ENCODE measurements around the gene INPP1.
A peak's percentile ranks its signal among the peaks of the same experiment; 100 is the strongest.

INPP1 gene

DNA sequence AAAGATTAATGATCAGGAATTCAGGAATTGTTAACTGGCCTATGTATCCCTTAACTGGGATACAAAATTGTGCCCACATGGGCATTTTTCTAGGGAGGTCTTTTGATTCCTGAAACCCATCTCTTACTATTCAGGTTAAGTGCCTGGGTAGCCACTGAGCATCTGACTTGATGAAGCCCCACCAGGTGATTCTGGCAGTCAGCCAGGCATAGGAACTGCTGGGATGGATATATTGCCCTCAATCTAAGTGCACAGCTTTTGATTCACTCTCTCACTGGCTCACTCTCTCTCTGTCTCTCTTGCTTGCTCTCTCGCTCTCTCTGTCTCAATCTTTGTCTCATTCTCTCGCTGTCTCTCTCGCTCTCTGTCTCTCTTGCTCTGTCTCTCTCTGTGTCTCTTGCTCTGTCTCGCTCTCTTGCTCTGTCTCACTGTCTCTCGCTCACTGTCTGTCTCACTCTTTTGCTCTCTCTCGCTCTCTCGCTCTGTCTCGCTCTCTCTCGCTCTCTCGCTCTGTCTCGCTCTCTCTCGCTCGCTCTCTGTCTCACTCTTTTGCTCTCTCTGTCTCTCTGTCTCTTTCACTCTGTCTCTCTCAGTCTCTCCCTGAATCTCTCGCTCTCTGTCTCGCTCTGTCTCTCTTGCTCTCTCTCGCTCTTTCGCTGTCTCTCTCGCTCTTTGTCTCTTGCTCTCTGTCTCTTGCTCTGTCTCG, 22.3 kb downstream of the INPP1 start:
- DNase-seq, result no peak

DNA sequence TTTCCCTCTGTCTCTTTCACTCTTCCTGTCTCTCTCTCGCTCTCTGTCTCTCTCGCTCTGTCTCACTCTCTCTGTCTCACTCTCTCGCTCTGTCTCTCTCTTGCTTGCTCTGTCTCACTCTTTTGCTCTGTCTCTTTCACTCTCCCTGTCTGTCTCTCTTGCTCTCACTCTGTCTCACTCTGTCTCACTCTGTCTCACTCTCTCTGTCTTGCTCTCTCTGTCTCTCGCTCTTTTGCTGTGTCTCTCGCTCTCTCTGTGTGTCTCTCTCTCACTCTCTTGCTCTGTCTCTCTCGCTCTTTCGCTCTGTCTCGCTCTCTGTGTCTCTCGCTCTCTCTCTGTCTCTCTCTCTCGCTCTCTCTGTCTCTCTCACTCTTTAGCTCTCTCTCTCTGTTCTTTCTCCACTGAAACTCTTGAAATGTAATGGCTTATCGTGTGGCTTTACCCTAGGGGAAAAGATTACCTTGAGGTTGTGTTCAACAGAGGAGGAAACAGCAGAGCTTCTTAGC, 22.9 kb downstream of the INPP1 start:
- DNase-seq, result no peak

DNA sequence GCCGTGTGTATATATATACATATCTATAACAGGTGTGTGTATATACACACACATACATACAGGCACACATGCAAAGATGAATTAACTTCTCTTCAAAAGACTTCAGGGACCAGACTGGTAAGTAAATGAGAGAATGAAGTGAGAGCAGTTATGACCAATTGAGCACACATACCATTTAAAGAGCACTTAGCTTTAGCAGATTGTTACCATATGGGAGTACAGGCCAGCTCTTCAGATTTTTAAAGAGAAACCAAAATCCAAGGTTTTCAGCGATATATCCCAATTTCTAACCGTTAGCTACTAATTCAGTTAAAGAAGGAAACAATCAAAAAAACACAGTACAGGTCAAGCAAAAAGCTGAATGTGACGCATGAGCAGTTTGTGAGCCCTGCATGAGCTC, 23.7 kb downstream of the INPP1 start:
- DNase-seq, result no peak

DNA sequence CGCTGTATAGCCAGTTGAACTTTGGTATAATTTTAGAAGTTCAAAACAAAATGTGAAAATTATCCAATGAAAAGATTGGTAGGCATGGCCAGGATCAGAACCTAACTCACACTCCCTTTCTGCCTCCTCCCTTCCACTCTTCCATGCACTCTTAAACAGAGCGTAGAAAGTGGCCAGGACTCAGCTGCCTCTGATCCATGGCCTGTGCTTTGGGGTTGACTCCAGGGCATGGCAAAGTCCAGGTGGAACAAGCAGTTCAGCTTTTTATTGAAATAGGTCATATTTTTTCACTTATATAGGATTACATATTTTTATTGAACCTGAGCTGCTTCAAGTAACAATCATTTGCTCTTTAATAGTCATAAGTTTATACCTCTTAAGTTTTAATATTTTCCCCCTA, 26.2 kb downstream of the INPP1 start:
- DNase-seq, result no peak

DNA sequence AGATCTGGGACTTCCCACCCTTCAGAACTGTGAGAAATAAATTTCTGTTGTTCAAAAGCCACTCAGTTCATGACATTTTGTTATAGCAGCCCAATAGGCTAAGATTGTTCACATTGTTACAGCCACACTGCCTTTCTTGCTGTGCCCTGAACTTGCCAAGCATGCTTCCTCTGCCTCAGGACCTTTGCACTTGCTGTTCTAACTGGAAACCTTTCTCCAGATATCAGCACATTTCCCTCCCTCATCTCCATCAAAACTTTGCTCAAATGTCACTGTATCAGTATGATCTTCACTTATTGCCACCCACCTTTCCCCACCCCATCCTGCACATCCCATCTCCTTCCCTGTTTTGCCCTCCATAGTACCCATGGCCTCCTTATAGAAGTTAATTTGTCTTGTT, 32.7 kb downstream of the INPP1 start:
- DNase-seq, result no peak

DNA sequence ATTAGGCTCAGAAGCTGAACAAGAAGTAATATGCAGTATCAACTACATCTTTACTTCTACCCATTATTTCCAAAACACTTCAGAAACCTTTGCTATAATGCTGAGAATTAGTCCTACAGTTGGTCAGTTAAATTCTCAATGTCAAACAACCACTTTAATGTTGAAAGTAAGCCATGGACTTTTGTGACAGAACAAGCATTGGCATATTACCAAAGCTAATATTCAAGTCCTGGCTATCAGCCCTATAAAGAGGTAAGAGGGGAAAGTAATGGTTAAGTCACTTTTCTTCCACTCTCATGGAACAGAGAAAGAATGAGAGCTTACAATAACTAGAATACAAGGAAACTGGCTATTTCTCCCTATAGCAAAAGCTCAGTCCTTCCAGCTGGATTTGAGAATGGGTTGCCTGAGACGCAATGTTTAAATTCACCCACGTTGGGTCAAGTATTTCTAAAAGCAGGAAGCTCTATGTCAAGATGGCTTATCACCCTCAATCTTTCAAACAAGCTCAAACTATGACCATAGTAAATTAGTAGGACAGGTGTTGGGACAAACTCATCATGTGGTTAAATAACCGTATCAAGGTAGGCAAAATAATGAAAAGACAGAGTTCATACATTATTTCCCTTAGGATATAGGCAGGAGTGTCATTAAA, 33.3 kb downstream of the INPP1 start:
- no peak for DNase-seq

DNA sequence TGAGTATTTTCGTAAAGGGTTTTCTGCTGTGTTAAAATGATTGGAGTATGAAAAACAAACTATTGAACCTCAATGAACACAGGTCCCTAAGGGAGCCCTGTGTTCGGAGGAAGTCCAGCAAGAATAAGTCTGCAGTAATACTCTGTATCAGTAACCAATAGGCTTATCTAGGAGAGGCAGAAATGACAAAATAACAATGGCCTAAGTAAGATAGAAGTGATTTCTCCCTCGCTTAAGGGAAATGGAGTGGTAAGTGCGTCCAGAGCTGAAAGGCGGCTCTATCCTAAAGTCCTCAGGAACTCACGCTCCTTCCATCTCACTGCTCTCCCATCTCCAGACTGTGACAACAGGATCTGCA, 35.5 kb downstream of the INPP1 start:
- DNase-seq, result no peak

DNA sequence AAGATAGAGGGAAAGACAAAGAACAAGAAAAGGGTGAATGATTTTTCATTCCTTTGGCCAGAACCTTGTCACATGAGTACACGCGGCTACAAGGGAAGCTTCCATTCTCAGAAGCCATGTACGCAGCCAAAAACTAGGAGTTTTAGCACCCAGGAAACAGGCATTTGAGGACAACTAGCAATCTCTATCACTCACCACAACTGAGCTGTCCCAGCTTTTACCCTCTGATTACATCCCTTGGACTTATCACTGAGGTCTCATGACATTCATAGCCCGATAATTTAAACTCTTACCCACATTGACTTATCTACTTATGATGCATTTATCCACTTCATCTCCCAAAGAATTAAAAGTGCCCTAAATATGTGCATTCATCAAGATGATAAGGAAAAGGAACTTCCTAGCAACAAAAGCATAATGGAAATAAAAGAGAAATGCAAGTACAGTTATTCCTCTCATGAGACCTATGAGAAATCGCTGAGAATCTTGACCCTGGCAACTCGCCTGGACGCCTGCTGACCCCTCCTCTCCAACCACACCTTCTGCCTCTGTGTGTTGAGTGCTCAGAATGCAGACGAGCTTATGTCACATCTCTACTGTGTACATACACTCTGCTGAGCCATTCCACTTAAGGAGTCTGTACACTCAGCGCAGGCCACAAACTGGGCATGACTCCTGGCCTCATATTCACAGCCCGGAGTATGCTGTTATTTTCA, 36.0 kb downstream of the INPP1 start:
- DNase-seq, result no peak

DNA sequence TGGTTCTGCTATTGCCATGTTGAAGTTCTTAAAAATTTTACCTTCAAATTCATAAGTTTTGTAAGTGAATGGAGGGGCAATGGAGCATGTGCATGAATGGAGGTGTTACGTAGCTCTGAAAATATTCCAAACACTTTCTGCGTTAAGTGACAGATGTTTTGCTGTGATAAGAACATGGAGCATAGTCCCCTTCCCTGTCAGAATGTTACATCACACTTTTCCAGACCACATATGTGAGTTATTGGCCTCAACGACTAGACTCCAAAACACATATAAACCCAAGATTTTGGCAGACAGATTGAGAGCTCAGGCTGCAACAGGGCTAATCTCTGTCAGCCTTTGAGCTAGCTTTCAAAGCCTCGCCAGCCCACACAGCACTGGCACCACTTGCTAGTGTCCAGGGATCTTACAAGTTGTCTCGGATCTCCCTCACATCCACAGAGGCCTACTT, 37.6 kb downstream of the INPP1 start:
- DNase-seq, result no peak

DNA sequence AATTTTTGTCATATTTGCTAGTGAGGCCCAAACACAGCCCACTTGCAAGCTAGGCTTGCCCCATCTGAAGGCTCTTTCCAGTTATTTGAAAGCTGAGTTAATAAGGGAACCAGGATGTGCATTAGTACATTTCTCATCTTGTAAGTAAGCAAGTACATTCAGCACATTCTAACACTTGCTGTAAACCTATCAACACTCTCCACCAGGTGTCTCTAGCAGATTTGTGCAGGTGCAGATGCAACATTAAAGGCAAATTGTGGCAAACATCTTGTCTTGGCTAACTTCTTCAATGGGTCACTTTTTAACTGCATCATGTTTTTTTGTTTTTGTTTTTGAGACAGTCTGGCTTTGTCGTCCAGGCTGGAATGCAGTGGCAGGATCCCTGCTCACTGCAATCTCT, 39.5 kb downstream of the INPP1 start:
- DNase-seq, result no peak

DNA sequence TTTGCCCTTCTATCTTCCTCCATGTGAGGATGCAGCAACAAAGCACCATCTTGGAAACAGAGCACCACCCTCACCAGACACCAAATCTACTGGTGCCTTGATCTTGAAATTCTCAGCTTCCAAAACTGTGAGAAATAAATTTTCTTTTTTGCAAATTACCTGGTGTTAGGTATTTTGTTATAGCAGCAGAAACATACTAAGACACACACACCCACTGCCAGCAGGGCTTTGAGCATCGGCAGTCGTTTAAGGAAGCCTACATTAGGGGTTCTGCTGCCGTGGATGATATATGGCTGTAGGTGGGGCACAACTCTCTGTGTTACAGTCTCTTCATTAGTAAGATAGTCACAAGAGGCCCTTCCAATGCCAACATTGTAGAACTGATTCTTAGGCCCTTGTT, 44.0 kb downstream of the INPP1 start:
- DNase-seq, result no peak

DNA sequence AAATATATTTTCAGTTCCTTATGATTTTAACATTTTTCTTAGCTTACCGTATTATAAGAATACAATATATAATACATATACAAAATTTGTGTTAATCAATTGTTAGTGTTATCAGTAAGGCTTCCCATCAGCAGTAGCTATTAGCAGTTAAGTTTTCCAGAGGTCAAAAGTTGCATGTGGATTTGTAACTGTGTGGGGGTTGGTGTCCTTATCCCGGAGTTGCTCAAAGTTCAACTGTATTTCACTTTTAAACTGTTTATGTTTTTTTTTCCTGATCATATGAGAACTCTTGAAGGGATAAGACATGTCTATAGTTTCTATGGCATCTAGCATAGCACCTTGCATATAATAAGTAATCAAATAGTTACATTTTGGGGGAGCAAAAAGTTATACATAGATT, 52.9 kb downstream of the INPP1 start:
- no peak for DNase-seq

DNA sequence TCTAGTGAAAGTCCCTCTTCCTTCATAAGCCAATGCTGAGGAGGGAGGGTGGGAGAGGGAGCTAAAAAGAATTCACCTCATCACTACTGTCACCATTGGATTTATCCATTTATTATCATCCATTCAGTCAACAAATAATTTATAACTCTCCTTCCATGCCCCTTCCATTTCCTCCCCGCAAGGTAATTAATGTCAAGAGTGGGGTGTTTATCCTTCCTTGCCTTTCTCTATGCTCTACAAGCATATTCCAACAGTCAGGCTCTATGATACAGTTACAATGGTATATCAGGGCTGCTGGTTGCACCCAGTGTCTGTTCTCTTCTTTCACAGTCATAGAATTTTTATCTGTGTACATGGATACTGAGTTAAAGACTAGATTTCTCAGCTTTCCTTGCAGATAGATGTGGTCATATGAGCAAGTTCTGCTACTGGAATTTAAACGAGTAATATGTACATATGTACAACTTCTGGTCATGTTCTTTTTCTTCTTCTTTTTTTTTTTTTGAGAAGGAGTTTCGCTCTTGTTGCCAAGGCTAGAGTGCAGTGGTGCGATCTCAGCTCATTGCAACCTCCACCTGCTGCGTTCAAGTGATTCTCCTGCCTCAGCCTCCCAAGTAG, 59.7 kb downstream of the INPP1 start:
- DNase-seq, result no peak

DNA sequence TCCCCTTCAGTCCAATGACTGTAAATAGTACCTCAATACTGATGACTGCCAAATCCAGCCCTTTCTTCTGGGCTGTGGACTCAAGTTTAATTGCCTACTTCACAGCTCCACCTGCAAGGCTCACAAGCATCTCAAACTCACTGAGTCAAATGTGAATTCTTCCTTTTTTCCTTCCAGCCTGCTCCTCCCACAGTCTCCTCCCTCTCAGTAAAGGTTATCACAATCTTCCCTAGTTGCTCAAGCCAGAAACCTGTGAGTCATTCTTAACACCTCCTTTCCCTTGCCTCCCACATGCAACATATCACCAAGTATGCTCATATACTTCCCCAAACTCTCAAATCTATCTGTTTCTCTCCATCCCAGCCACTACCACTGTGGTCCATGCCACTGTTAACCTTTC, 61.1 kb downstream of the INPP1 start:
- peak; percentile 43 for DNase-seq

DNA sequence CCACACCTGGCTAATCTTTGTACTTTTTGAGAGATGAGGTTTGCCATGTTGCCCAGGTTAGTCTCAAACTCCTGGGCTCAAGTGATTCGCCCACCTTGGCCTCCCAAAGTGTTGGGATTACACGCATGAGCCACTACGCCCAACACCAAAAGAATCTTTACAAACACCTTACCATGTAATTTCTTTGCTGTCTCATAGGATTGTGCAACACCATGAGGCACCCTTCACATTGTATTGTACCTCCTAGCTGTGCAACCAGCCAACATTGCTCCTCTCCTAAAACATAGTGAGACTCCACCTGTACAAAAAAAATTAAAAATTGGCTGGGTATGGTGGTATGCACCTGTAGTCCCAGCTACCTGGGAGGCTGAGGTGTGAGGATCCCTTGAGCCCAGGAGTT, 61.7 kb downstream of the INPP1 start:
- DNase-seq, result no peak

DNA sequence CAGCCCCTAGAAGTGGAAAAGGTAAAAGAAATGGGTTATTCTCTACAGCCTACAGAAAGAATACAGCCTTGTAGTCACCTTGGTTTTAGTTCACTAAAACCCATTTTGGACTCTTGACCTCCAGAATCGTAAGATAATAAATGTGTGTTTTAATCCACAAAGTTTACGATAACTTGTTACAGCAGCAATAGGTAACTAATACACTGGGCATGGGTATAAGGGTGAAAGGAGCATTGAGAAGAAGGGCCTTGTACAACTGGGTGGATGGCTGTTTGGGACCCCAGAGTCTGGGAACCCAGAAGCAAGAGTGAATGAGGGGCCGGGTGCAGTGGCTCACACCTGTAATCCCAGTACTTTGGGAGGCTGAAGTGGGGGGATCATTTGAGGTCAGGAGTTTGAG, 62.6 kb downstream of the INPP1 start:
- DNase-seq, result no peak

DNA sequence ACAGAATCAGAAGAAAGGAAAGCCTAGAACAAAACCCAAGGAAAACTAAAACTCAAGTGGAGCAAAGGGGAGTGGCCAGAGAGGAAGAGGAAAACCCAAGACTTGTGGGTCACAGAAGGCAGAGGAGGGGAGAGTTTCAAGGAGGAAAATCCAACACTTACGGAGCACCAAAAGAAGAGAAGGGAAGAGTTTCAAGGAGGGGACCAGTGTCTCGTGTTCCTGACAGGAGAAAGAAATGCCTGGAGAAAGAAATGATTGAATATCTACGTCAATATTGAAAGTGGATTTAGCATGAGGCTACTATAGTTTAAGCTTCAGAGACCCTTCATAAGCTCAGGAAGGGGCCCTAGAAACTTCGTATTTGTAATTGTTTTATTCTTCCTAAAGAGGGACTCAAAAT, 63.4 kb downstream of the INPP1 start:
- no peak for DNase-seq

DNA sequence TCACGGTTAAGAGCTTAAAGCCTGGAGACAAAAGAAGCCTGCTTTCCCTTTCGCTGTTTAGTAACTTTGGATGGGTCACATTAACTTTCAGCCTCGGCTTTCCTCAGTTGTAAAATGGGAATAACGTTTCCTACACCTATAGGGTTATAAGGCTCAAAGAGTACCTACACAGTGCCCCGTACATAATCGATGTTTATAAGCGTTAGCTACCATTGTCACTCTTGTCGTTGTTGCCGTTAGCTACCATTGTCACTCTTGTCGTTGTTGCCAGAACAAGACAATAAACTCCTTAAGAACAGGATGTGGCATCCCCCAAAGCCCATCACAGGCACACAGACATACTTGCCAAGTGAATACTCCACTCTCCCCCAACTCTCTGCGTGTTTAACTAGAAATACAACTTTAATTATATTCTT, 63.9 kb downstream of the INPP1 start:
- DNase-seq, result no peak

DNA sequence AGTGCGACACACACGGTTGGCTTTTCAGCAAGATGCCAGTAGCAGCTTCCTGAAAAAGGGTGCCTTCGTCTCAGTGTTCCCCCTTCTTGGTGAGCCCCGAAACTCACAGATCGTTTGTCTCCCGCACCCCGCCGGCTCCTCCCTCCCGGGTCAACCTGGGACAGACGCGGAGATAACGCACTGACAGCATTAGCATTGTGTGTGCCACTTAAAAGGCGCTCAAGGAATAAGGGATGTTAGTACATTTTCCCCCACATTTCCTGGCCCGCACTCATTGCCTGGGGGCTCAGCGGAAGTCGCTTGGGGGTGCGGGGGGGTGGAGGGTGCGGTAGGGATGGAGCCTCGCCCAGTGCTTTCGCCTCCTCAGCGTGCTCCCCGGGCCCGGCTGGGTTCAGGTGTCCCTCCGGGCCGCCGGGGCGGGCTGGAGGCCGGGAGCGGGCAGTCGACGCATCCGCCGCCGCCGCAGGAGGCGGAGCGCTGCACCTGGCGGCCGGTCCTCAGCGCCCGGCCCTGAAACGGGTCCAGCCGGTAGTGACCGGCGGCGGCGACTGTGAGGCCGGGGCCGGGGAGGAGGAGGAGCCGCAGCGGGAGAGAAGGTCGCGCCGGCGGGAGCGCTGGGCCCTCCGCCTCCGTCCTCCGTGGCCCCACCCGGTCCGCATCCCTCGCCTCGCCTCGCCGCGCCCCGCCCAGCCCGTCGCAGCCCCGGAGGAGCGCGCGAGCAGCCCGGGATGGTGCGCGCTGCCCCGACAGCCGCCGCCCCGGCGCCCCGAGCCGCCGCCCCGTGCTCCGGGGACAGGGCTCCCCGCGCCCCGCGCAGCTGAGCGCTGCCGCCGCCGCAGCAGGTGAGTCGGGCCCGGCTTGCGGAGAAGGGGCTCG, 64.5 kb downstream of the INPP1 start, which contains the start of gene MFSD6:
MFSD6 (plus strand) TSS at position 694 of the 876 bp plus-strand sequence. CDS start 27,675 bp downstream, outside the sequence.
- DNase-seq, result peak; percentile 64

DNA sequence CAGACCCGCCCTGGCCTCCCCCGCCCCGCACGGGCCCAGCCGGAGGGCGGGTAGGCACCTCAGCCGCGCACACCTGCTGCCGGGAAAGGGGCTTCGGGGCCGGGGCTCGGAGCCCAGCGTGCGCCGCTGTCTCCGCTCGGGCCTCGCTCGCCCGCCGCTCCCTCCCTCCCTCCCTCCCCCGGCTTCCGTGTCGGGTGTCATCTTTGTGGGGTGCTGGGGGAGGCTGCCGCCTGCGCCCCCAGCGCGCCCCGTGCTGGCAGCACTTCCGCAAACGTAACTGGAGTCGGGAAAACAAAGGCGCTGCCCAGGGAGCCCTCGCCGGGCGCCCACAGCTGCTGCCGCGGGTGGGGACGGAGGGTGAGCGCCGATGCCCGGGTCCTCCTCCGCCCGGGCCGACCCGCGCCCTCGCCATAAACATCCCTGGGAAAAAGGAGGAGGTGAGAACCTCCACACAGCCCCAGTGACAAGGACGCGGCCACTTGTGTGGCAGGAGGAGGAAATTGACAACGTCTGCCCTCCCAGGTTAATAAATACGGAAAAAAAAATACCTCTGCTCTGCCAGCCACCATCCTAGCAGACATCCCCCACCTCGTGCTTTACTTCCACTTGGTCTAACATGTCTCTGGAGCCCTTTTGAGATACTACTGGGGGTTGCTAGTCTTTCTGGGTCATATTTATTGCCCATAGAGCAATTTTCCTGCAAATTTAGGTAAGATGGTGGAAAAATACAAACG, 65.3 kb downstream of the INPP1 start:
- DNase-seq, result peak; percentile 74

DNA sequence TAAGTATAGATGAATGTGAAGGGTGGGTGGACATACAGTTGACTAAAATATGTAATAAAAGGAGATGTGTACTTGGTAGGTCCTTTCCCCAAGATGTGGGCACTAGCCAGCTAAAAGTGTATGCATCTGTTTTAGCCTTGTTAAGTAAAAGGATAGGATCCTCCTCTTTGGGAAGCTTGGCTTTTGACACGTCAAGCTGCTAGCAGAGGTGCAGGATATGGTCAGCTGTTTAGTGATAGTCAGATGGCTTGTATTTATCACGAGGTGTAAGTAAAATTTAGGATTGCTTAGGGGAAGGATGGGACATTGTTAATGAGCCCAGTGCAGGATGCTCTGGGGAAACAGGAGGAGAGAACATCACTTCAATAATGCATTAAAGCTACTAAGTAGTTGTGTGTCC, 66.2 kb downstream of the INPP1 start:
- no peak for DNase-seq

DNA sequence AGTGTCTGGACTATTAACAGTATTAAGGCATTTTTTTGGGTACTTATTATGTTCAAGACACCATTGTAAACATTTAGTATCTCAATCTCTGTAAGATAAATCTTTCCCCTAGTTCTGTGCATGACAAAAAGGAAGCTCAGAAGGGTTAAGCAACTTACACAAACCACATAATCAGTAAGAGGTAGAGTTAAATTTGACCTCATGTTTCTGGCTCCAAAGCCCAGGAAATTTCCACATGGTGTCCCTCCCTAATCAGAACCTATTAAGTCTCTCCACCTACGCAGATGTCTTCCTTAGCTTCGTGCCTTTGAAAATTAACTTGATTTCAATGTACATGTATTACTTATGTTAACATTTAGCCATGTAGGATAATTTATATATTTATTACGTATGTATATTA, 66.8 kb downstream of the INPP1 start:
- no peak for DNase-seq

All from activated CD4-positive, alpha-beta T cell treated with anti-CD3 and anti-CD28 coated beads for 48 hours (primary cell).